GM19452 (cell line): ENCODE measurements around the gene THAP8.

Source experiments
- ATAC-seq: cut with Tn5 transposase; IDR thresholded peaks from one replicate; pipeline ENCODE4 v1.9.1; 2021; ENCODE audit not compliant: unreplicated experiment

Gene THAP8

DNA sequence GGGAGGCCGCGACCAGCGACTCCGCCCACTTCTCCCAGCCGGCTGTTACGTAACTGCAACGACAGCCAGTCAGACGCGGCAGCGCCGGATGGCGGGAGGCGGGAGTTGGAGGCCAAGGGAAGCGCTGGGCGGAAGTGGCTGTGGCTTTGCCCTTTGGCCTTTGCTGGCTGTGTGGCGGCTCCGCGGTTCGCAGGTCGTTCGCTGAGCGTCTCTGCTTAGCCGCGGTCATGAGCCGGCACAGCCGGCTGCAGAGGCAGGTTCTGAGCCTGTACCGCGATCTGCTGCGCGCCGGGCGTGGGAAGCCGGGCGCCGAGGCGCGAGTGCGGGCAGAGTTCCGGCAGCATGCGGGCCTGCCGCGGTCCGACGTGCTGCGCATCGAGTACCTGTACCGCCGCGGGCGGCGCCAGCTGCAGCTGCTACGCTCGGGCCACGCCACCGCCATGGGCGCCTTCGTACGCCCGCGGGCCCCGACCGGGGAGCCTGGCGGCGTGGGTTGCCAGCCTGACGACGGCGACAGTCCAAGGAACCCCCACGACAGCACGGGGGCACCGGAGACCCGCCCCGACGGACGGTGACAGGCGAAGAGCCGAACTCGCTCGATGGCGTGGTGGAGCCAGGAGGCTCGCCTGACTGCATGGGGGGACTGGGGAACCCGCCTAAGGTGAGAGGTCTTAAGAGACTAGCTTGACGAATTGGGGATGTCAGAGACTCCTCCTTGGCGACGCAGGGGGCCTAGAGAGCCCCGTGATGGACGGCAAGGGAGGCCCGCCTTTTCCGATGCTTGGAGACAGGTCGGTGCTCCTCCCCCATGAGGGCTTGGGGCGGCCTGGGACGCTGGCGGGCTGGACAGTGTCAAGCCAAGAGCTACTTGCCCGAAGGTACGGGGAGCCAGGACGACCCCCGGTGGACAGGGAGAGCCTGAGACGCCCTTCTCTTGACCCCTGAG, 58.8 kb downstream of the THAP8 start, which contains the start of gene SDHAF1:
SDHAF1 (plus strand) TSS at position 141 of the 946 bp plus-strand sequence; CDS start at position 228, 87 bp downstream.
- ATAC-seq, result peak; percentile 86

DNA sequence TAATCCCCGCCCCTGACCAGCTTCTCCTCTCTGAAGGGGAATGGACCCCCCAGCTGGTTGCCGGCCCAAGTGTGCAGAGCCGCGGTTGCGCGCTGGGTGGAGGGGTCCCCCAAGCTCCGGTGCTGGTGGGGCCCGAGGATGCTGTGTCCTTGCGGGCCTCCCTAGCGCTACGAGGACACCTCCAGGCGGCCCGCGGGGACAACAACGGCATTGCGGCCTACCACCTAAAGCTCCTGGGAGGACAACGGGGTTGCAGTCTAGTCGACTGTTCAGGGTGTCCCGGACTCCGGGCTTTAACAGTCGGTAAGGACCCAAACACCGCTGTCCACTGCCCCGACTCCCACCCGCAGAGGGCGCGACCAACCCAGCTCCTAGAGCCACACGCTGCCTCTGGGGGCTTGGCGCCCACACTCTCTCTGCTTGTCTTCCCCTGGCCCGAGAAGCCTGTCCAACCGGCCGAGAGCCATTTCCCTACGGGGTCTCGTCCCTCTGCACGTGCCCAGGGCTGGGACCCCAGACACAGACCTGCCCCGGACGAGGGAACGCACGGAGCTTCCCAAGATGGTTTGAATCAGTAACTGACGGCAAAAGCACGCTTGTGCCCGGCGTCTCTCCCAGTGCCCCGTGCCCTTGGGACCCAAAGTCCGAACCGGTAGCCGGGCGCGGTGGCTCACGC, 60.0 kb downstream of the THAP8 start:
- ATAC-seq, result no peak

DNA sequence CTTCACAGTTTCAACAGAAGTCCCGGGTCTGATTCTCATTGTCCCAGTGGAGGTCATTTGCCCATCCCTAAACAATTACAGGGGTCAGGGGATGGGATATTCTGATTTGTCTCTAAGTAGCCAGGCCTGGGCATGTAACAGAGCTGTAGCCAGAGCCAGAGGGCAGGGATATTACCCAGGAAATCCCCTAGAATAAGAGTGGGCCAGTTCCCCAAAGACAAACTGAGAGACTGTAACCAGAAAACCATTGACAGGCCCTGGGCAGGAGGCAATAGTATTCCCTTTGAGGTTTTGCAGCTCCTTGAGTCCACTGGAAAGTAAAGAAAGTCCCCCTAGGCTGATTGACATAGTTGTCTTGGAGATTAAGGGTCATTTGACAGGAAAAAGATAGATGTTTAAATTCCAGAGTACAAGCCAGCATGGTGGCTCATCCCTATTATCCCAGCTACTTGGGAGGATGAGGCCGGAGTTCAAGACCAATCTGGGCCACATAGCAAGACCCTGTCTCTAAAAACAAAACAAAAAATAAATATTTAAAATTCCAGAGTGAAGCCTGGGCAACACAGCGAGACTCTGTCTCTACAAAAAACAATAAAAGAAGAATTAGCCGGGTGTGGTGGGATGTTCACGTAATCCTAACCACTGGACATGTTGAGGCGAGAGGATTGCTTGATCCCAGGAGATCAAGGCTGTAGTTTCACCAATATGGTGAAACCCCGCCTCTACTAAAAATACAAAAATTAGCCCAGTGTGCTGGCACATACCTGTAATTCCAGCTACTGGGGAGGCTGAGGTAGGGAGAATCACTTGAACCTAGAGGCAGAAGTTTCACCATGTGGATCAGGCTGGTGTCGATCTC, 60.9 kb downstream of the THAP8 start:
- ATAC-seq, result no peak

DNA sequence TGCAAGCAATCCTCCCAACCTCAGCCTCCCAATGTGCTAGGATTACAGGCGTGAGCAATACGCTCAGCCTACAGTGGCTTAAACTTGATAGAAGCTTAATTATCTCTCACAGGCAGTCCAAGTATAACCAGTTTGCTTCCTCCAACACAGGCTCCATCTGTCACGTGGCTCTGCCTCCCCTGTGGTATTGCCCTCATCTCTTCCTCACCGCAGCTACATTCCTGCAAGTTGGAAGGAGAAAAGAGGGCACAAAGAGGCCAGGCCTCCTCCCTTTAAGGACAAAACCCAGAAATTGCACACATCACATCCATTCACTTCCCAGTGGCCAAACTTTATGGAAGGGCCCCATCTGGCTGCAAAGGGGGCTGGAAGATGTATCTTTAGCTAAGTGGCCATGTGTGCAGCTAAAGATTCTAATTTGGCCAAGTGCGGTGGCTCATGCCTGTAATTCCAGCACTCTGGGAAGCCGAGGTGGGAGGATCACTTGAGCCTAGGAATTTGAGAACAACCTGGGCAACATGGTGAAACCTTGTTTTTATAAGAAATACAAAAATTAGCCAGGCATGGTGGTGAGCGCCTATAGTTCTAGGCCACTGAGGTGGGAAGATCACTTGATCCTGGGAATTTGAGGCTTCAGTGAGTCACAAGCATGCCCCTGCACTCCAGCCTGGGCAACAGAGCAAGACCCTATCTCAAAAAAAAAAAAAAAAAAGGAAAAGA, 62.2 kb downstream of the THAP8 start:
- ATAC-seq, result no peak

DNA sequence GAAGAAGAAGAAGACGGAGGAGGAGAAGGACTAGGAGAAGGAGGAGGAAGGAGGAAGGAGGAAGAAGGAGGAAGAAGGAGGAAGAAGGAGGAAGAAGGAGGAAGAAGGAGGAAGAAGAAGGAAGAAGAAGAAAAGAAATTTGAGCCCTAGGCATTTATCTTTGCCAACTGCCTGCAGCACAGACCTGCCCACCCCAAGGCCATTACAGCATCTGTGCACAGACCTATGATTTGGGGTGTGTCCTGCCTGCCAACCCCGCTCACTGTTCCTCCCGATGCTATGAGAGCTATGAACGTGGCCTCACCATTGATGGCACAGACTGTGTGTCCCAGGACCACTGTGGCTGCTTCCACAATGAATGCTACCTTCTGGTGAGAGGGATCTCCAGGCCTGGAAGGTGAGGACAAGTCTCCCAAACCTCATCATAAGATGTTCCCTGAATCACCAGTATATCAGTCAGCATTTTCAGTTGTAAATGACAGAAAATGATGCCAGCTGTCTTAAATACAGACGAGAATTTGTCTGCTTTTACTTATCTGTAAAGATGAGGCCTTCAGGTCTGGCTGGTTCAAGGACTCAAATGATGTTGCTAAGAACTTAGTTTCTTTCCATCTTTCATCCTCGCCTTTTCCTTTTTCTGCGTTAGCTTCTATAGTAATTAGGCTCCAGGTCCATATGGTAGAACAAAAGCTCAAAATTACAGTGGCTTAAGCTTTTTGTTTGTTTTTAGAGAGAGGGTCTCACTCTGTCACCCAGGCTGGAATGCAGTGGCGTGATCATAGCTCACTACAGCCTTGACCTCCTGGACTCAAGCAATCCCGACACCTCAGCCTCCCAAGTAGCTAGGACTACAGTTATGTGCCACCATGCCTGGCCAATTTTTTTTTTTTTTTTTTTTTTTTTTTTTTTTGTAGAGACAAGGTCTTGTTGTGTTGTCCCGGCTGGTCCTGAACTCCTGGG, 63.0 kb downstream of the THAP8 start:
- no peak for ATAC-seq

DNA sequence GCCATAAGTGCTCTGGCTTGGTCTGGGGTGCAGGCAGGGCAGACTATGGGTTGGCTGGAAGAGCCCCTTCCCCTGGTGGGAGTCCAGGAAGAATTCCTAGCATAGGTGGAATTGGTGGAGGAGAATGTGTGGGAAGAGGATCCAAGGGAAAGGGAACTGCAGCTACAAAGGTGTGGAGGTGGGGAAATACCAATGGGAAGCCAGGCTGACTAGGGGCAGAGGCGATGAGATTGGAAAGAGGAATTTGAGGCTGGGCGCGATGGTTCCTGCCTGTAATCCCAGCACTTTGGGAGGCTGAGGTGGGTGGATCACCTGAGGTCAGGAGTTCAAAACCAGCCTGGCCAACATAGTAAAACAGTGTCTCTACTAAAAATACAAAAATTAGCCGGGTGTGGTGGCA, 63.9 kb downstream of the THAP8 start:
- ATAC-seq, result no peak

DNA sequence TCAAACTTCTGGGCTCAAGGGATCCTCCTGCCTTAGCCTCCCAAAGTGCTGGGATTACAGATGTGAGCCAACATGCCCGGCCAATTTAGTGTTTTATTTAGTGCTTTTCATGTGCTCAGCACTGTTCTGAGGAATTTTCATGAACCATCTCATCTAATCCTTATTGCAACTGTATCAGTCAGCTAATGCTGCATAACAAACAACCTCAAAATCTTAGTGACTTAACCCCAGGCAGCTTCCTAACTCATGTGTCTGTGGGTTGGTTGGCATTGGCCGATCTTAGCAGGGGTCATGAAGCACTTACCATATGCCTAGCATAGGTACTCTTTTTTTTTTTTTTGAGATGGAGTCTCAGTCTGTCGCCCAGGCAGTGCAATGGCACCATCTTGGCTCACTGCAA, 65.3 kb downstream of the THAP8 start:
- no peak for ATAC-seq

DNA sequence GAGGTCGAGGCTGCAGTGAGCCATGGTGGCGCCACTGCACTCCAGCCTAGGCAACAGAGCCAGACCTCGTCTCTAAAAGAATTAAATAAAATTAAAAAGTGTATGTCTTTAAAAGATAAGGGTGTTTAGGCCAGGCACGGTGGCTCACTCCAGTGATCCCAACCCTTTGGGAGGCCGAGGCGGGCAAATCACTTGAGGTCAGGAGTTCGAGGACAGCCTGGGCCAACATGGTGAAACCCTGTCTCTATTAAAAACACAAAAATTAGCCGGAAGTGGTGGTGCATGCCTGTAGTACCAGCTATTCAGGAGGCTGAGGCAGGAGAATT, 66.6 kb downstream of the THAP8 start:
- no peak for ATAC-seq

DNA sequence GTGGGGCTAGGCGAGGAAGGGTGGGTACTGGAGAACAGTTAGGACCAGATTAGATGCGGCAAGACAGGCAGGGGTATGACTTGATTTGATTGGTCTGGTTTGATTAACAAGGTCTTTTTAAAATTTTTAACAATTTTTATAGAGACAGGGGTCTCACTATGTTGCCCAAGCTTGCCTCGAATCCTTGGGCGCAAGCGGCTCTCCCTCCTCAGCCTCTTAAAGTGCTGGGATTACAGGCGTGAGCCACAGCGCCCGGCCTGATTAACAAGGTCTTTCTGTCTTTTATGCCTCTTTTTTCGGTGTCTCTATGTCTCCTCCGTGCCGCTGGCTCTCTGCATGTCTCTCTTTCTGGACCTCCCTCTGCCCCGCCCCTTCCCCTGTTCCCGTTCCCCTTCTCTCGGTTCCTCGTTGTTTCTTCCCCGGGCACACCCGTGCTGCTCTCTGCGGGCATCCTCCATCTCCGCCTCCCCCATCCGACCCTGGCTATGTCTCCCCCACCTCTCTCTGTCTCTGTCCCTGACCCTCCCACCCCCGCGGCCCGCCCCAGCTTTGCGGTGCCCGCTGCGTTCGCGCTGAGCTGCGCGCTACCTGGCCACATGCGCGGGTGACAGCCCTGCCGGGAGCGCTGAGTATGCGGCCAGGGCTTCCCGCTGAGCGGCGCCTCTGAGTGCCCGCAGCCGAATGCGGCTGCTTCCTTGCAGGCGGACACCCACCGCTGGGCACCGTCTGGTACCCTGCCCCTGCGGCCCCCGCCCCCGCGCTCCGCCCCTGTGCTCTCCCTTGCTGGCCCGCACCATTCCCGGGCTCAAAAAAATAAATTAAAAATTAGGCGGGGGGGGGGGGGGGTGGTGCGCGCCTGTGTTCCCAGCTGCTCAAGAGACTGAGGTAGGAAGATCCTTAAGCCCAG, 67.2 kb downstream of the THAP8 start:
- no peak for ATAC-seq

DNA sequence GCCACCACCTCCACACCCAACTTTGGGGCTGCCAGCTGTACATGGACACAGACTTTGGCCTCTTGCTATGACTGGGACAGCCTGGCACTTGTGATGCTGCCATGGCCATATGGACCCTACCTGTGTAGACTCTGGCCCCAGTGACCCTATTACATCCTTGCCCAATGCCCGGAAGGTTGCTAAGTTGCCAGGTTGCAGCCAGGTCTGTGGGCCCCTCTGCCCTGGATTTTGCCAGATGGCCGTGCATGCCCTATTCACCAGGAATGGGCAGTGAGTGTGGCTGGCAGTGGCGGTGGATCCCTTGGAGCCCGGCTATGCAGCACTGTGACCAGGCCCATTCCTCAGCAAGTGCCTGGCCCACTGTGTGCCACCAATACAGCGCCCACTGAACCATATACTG, 68.0 kb downstream of the THAP8 start:
- ATAC-seq, result no peak
